HEK293T (cell line): ENCODE data around the gene NBPF26.
"Not testable (repeated sequence)": the region's sequence is repeated elsewhere in the genome, so short reads cannot be mapped to it uniquely, and the experiment has no call there.

ENCODE experiments used
- CTBP1 ChIP-seq: fragments of 450-650 bp; IDR thresholded peaks from 2 replicates; pipeline ENCODE4 v1.6.1; 2016; ENCODE audit warnings: borderline replicate concordance
- NFRKB ChIP-seq: fragments of 450-650 bp; IDR thresholded peaks from 2 replicates; pipeline ENCODE4 v1.6.1; 2016; ENCODE audit warnings: mild to moderate bottlenecking, moderate library complexity
- SP1 ChIP-seq: fragments of 450-650 bp; IDR thresholded peaks from 2 replicates; pipeline ENCODE4 v1.6.1; 2017

DNA sequence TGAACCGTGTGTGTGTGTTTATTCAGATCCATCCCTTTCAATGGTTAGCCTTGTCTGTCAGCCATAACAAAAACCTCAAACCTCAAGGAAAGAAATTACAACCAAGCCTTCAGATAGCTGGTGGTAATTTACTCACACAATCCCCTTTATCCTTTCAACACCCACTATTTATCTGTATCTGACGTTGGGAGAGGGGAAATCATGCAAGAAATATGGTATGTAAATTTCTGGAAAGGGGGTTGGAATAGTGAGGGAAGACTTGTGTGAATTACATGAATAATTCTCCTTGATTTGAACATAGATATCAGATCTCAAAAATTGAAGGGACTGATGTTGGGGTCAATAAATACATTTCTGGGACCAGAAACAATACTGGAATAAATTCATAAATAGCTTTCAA is 42.8 kb upstream of the NBPF26 start:
- not testable (repeated sequence) for TF ChIP-seq SP1, NFRKB, CTBP1
